A673 (cell line): ENCODE measurements around the gene OR51V1. TPM values are rescaled to one million over a fixed set of nuclear protein-coding genes. Genes with fewer than 3 reads are reported as not detected.

Experiments used
- BruUV-seq: library from RNA; stranded (reverse); fragments of 400-500 nt; replicated peaks from 2 replicates; lab custom pipeline; 2021; lab: Mats Ljungman, UMichigan
- CTCF ChIA-PET: fragments of 300-600 bp; sonication (Branson Sonifier 250); formaldehyde crosslinking; loops from one replicate; lab custom pipeline; 2022; ENCODE audit warnings: antibody characterized with exemption; lab: Charles Lee
- POLR2A ChIA-PET: fragments of 300-600 bp; sonication (Branson Sonifier 250); formaldehyde crosslinking; loops from one replicate; lab custom pipeline; 2022; ENCODE audit warnings: antibody characterized with exemption; ENCODE audit not compliant: low non-redundant PET; lab: Charles Lee
- DNase-seq: peaks from one replicate; pipeline ENCODE4 v3.0.0-alpha.2; 2015; ENCODE audit warnings: low spot score
- H3K27ac ChIP-seq: fragments of 200-600 bp; sonication (generic); 2 replicates; pipeline ENCODE4 v1.5.1; 2016; ENCODE audit warnings: mixed run types, low read depth, mild to moderate bottlenecking, mixed read lengths, antibody characterized with exemption, low read length; ENCODE audit not compliant: poor library complexity, severe bottlenecking
- H3K27me3 ChIP-seq: fragments of 200-600 bp; sonication (generic); replicated peaks from 2 replicates; pipeline ENCODE4 v1.6.1; 2017; ENCODE audit warnings: mixed run types, low read depth, mild to moderate bottlenecking, mixed read lengths, antibody characterized with exemption, low read length; ENCODE audit not compliant: insufficient read depth, poor library complexity
- H3K36me3 ChIP-seq: fragments of 200-600 bp; sonication (generic); 2 replicates; pipeline ENCODE4 v1.6.1; 2016; ENCODE audit warnings: mixed run types, mild to moderate bottlenecking, mixed read lengths, antibody characterized with exemption, low read length; ENCODE audit not compliant: insufficient read depth, poor library complexity, severe bottlenecking
- H3K4me1 ChIP-seq: fragments of 200-600 bp; sonication (generic); 2 replicates; pipeline ENCODE4 v1.6.1; 2017; ENCODE audit warnings: mixed run types, mild to moderate bottlenecking, mixed read lengths, antibody characterized with exemption, low read length; ENCODE audit not compliant: insufficient read depth, poor library complexity, severe bottlenecking
- H3K4me3 ChIP-seq: fragments of 200-600 bp; sonication (generic); 2 replicates; pipeline ENCODE4 v1.5.1; 2016; ENCODE audit warnings: low read depth, mixed run types, mild to moderate bottlenecking, mixed read lengths, low read length; ENCODE audit not compliant: poor library complexity, severe bottlenecking
- H3K9me3 ChIP-seq: fragments of 200-600 bp; sonication (generic); 2 replicates; pipeline ENCODE4 v1.6.1; 2016; ENCODE audit warnings: mixed run types, low read depth, mild to moderate bottlenecking, mixed read lengths, antibody characterized with exemption, low read length; ENCODE audit not compliant: poor library complexity, severe bottlenecking
- EZH2 ChIP-seq: fragments of 200-600 bp; sonication (generic); IDR thresholded peaks from 2 replicates; pipeline ENCODE4 v1.6.1; 2017; ENCODE audit warnings: borderline replicate concordance, low read depth, mild to moderate bottlenecking, mixed read lengths, antibody characterized with exemption, low read length; ENCODE audit not compliant: poor library complexity, severe bottlenecking
- intact Hi-C: fragments of 100-400 bp; cut with micrococcal nuclease; formaldehyde crosslinking; loops from one replicate; pipeline ENCODE4 v1.10.0; 2022; ENCODE audit not compliant: unreplicated experiment
- total RNA-seq: library from RNA; stranded (reverse); gene quantifications from 2 replicates; pipeline ENCODE4 v1.2.3, GENCODE V29; 2021
- TF ChIP-seq, protein P1 (sequence below): fragments of 300-800, 200-600 bp; sonication (generic); conservative IDR thresholded peaks from 2 replicates; pipeline ENCODE4 v1.5.1; 2017; ENCODE audit warnings: low read depth, mild to moderate bottlenecking, antibody characterized with exemption, low read length, moderate library complexity, mixed read lengths

OR51V1 gene
- total RNA-seq, 1 experiment from 2014 or later: not detected

DNA sequence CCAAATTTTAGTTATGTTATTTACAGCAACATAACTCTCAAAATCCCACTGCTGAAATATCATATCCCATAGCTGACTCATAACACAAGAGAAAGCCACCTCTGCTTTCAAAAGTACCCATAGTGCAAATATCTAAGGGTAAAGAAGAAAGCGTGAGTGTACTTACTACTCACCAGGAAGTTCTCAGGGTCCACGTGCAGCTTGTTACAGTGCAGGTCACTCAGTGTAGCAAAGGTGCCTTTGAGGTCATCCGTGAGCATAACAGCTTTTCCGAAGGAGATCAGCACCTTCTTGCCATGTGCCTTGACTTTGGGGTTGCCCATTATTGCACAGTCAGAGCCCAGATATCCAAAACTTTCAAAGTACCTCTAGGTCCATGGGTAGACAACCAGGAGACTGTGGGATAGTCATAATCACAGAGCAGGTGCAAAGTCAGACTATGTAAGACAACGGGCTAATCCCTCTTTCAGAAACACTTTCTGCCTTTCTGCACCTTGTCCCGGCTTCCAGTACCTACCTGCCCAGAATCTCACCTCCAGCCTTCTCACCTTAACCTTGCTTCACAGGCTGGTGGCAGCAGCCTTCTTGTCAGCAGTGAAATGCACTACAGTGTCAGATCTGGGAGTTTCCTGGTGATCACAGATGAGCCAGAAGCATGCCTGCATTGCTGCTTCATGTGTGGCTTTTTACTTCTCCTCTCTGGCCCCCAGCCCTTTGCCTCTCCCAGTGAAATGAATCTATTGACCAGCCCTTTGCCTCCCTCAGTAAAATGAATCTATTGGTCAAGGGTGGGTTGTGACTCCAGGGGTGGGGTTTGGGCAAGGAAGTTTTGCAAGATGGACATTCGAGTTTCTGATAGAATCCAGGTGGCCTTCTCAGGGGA is 42.7 kb upstream of the OR51V1 start:
- CTCF ChIA-PET: no interaction called here
- Histone ChIP-seq H3K9me3 (no peaks in the 10 kb centered on the region), H3K36me3 (no peaks in the 10 kb centered on the region), H3K4me1 (no peaks in the 10 kb centered on the region), H3K4me3 (no peak overlapping the region), H3K27ac (no peak overlapping the region), H3K27me3 (no peaks in the 10 kb centered on the region)
- BruUV-seq: no TSS peak
- TF ChIP-seq, protein P1, sequence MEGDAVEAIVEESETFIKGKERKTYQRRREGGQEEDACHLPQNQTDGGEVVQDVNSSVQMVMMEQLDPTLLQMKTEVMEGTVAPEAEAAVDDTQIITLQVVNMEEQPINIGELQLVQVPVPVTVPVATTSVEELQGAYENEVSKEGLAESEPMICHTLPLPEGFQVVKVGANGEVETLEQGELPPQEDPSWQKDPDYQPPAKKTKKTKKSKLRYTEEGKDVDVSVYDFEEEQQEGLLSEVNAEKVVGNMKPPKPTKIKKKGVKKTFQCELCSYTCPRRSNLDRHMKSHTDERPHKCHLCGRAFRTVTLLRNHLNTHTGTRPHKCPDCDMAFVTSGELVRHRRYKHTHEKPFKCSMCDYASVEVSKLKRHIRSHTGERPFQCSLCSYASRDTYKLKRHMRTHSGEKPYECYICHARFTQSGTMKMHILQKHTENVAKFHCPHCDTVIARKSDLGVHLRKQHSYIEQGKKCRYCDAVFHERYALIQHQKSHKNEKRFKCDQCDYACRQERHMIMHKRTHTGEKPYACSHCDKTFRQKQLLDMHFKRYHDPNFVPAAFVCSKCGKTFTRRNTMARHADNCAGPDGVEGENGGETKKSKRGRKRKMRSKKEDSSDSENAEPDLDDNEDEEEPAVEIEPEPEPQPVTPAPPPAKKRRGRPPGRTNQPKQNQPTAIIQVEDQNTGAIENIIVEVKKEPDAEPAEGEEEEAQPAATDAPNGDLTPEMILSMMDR: no peak
- TF ChIP-seq EZH2: no peak
- intact Hi-C loops: no loop called here
- POLR2A ChIA-PET: no interaction called here
- DNase-seq: no peak

DNA sequence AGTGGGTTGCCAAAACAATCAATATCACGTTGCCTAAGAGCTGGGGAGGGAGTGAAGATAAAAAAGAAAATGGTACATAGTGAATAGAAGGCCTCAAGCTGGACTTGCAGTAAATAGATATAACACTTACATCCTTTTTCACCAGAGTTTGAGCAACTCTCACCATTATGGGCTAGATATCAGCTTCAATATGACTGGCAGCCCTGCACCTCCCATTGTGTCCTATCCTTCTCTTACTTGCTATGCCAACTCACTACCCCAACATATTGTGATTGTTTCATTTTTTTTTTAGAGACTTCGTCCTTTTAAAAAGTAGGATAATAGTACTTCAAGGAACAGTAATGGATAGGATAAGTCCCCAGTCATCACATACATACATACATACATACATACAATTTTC is 41.7 kb upstream of the OR51V1 start:
- ChIA-PET CTCF (no interaction called here), POLR2A (no interaction called here)
- DNase-seq: no peak
- H3K27ac ChIP-seq: no peak overlapping the region
- H3K9me3 ChIP-seq: no peaks in the 10 kb centered on the region
- TF ChIP-seq EZH2: no peak
- TF ChIP-seq, protein P1: no peak
- no peaks in the 10 kb centered on the region for H3K27me3 ChIP-seq
- no peaks in the 10 kb centered on the region for H3K4me1 ChIP-seq
- H3K4me3 ChIP-seq: no peak overlapping the region
- intact Hi-C loops: no loop called here
- no peaks in the 10 kb centered on the region for H3K36me3 ChIP-seq
- no TSS peak for BruUV-seq

DNA sequence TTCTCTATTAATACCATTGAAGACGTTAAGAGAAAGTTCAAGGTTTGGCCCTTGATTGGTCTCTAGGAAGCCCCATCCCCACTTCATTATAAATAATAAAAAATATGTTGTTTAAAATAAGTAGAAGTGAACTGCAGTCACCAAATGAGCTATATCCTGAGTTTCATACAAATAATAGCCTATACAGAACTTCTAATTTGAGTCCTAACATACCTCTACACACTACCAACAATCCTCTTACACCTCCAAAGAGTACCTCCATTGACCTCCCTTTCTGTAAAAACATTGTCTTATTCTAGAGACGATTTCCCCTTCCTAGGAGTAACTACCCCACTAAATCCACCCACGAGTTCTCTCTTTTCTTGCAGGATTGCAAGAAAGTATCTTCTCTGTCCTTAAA is 41.0 kb upstream of the OR51V1 start:
- H3K4me1 ChIP-seq: no peaks in the 10 kb centered on the region
- H3K27ac ChIP-seq: no peak overlapping the region
- H3K36me3 ChIP-seq: no peaks in the 10 kb centered on the region
- BruUV-seq: no TSS peak
- H3K27me3 ChIP-seq: no peaks in the 10 kb centered on the region
- H3K4me3 ChIP-seq: no peak overlapping the region
- intact Hi-C loops: no loop called here
- TF ChIP-seq, protein P1: no peak
- no peak for TF ChIP-seq EZH2
- ChIA-PET CTCF (no interaction called here), POLR2A (no interaction called here)
- no peak for DNase-seq
- H3K9me3 ChIP-seq: no peaks in the 10 kb centered on the region
